NB4 (cell line): ENCODE data around the gene SFMBT1.

Experiments used
- DNase-seq: peaks from one replicate; pipeline ENCODE4 v3.0.0; 2010; ENCODE audit warnings: low read depth
- H3K4me3 ChIP-seq: one replicate; pipeline ENCODE4 v1.5.1; 2011; ENCODE audit warnings: mild to moderate bottlenecking, low read depth, low read length, moderate library complexity
- MYC ChIP-seq: IDR thresholded peaks from 2 replicates; pipeline ENCODE4 v1.6.1; 2011; ENCODE audit warnings: low read depth, low read length
- POLR2A ChIP-seq: IDR thresholded peaks from 2 replicates; pipeline ENCODE4 v1.6.1; 2011; ENCODE audit warnings: mild to moderate bottlenecking; ENCODE audit not compliant: insufficient read length; ENCODE audit errors: extremely low read depth
- TF ChIP-seq, protein P1 (sequence below): IDR thresholded peaks from one replicate; pipeline ENCODE4 v1.5.1; 2012; ENCODE audit warnings: low read depth, low read length
- TF ChIP-seq, protein P2 (sequence below): IDR thresholded peaks from 2 replicates; pipeline ENCODE4 v1.6.1; 2011; ENCODE audit warnings: low read depth, low read length

The SFMBT1 gene

DNA sequence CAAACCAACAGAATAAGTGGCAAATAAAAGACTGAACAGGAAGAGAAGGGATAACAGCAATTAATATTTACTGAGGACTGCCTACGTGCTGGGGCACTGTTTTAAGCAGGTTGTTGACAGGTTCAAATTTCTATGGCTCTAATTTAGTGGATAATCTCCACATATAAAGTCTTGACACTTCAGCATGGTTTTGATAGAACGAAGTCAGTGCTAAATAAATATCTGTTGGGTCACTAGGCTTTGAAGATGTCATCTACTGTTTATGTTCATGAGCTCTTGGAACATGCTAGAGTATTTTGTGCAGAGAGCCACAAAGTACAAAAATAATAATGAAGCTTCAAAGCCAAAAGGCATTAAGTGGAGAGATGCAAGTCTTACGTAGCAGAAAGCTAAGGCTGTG is 74.0 kb downstream of the SFMBT1 start:
- DNase-seq: no peak

GRCh38 chr3:52967398-52967797 is 78.5 kb downstream of the SFMBT1 start:
- TF ChIP-seq, protein P1, sequence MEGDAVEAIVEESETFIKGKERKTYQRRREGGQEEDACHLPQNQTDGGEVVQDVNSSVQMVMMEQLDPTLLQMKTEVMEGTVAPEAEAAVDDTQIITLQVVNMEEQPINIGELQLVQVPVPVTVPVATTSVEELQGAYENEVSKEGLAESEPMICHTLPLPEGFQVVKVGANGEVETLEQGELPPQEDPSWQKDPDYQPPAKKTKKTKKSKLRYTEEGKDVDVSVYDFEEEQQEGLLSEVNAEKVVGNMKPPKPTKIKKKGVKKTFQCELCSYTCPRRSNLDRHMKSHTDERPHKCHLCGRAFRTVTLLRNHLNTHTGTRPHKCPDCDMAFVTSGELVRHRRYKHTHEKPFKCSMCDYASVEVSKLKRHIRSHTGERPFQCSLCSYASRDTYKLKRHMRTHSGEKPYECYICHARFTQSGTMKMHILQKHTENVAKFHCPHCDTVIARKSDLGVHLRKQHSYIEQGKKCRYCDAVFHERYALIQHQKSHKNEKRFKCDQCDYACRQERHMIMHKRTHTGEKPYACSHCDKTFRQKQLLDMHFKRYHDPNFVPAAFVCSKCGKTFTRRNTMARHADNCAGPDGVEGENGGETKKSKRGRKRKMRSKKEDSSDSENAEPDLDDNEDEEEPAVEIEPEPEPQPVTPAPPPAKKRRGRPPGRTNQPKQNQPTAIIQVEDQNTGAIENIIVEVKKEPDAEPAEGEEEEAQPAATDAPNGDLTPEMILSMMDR: no peak
- no peak for TF ChIP-seq MYC
- TF ChIP-seq POLR2A: no peak
- TF ChIP-seq, protein P2, sequence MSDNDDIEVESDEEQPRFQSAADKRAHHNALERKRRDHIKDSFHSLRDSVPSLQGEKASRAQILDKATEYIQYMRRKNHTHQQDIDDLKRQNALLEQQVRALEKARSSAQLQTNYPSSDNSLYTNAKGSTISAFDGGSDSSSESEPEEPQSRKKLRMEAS: no peak
- no peak for DNase-seq
- no peak overlapping the region for H3K4me3 ChIP-seq

More for the DNA sequence above, 74.0 kb downstream of the SFMBT1 start:
- H3K4me3 ChIP-seq: no peak overlapping the region
- TF ChIP-seq MYC: no peak
- TF ChIP-seq, protein P1: no peak
- no peak for TF ChIP-seq POLR2A
- TF ChIP-seq, protein P2: no peak

- H3K4me3 ChIP-seq: no peak overlapping the region
- DNase-seq: no peak
- TF ChIP-seq, protein P2: no peak
- TF ChIP-seq POLR2A: no peak
- no peak for TF ChIP-seq MYC
- TF ChIP-seq, protein P1: no peak
Measured at GRCh38 chr3:52962160-52962559, 83.7 kb downstream of the SFMBT1 start.

DNA sequence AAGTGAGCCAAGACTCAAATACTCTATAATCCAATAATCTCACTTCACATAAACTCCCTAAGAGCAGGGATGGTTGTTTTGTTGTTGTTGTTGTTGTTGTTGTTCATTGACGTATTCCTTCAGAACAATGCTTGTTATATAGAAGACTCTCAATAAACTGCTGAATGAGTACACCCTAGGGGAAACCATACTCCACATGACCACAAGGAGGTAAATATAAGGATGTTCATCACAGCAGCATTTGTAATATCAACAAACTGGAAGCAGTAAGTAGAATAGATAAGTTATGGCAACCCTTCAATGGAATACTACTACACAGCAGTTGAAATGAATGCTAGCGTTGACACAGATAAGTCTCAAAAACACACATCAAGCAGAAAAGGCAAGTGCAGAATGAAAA is 86.1 kb downstream of the SFMBT1 start:
- no peak for DNase-seq
- H3K4me3 ChIP-seq: no peak overlapping the region
- TF ChIP-seq MYC (no peak), POLR2A (no peak)
- TF ChIP-seq, protein P2: no peak
- TF ChIP-seq, protein P1: no peak

- TF ChIP-seq MYC: no peak
- TF ChIP-seq, protein P1: no peak
- TF ChIP-seq POLR2A: no peak
- TF ChIP-seq, protein P2: no peak
- no peak overlapping the region for H3K4me3 ChIP-seq
- DNase-seq: no peak
Measured at GRCh38 chr3:52939600-52939999, 106.3 kb downstream of the SFMBT1 start.
